HL-60 (cell line): Measurements from ENCODE around the gene RYR3.

ENCODE experiments used
- DNase-seq, 2 experiments: peaks; one replicate each; pipeline ENCODE4 v3.0.0-alpha.2; 2010 to 2020; ENCODE audit warnings: low read depth in 1 of 2, low spot score in 1 of 2
- H3K27ac ChIP-seq: fragments of 250-450 bp; sonication (Bioruptor Pico); replicated peaks from 2 replicates; pipeline ENCODE4 v1.5.1; 2020; ENCODE audit warnings: mild to moderate bottlenecking, moderate library complexity
- H3K27me3 ChIP-seq: fragments of 250-450 bp; sonication (Bioruptor Pico); 2 replicates; pipeline ENCODE4 v1.5.1; 2021; ENCODE audit warnings: mild to moderate bottlenecking, moderate library complexity; ENCODE audit not compliant: insufficient read depth, poor library complexity, severe bottlenecking
- H3K4me3 ChIP-seq: replicated peaks from 2 replicates; pipeline ENCODE4 v1.5.1; 2011; ENCODE audit warnings: mild to moderate bottlenecking, control low read depth, low read length; ENCODE audit not compliant: insufficient read depth
- CTCF ChIP-seq: IDR thresholded peaks from one replicate; pipeline ENCODE4 v1.5.1; 2011; ENCODE audit warnings: low read length, control low read depth, inconsistent platforms; ENCODE audit not compliant: insufficient read depth
- GABPA ChIP-seq: IDR thresholded peaks from 2 replicates; pipeline ENCODE4 v1.6.1; 2012; ENCODE audit warnings: low read depth
- POLR2AphosphoS5 ChIP-seq: IDR thresholded peaks from 2 replicates; pipeline ENCODE4 v1.6.1; 2012; ENCODE audit warnings: low read depth
- REST ChIP-seq: IDR thresholded peaks from 2 replicates; pipeline ENCODE4 v1.6.1; 2012; ENCODE audit warnings: low read depth; ENCODE audit not compliant: insufficient replicate concordance
- SPI1 ChIP-seq: IDR thresholded peaks from 2 replicates; pipeline ENCODE4 v1.6.1; 2012; ENCODE audit warnings: low read depth, mild to moderate bottlenecking, borderline replicate concordance

RYR3 gene

GRCh38 chr15:33449810-33450209 lies 139.0 kb downstream of the RYR3 start:
- TF ChIP-seq GABPA (no peak), POLR2AphosphoS5 (no peak), CTCF (no peak), REST (no peak), SPI1 (no peak)
- H3K27me3 ChIP-seq = peaks cover 7% of the 10 kb centered on the region
- no peak overlapping the region for H3K4me3 ChIP-seq
- DNase-seq = no peak
- no peak overlapping the region for H3K27ac ChIP-seq

- TF ChIP-seq REST (no peak), GABPA (no peak), POLR2AphosphoS5 (no peak), CTCF (no peak), SPI1 (no peak)
- Histone ChIP-seq H3K27me3 (peaks cover 7% of the 10 kb centered on the region), H3K4me3 (no peak overlapping the region), H3K27ac (no peak overlapping the region)
- no peak for DNase-seq
These were observed 140.6 kb downstream of the RYR3 start for GRCh38 chr15:33451385-33451784.

GRCh38 chr15:33453761-33454160 lies 143.0 kb downstream of the RYR3 start:
- TF ChIP-seq POLR2AphosphoS5 (no peak), CTCF (no peak), GABPA (no peak), REST (no peak), SPI1 (no peak)
- Histone ChIP-seq H3K27me3 (peaks cover 7% of the 10 kb centered on the region), H3K4me3 (no peak overlapping the region), H3K27ac (no peak overlapping the region)
- no peak for DNase-seq
